Liver (tissue), 9 donors: ENCODE results near the gene TMEM145. TPM values are rescaled to one million over a fixed set of nuclear protein-coding genes. Genes with fewer than 3 reads are reported as not detected.

Experiments
- DNase-seq: peaks from one replicate; pipeline ENCODE4 v3.0.0-alpha.2; 2017; ENCODE audit warnings: low spot score
- H3K27ac ChIP-seq, 2 donors: one replicate each; pipeline ENCODE4 v1.7.0; 2013; ENCODE audit warnings: inconsistent platforms in 2 of 2, low read length in 2 of 2, control low read depth in 1 of 2, low read depth in 1 of 2, mild to moderate bottlenecking in 1 of 2
- H3K27me3 ChIP-seq, 4 donors: one replicate each; pipeline versions ENCODE4 v1.6.1 to v1.7.0; 2013; ENCODE audit warnings: low read length in 3 of 4, inconsistent platforms in 1 of 4, mild to moderate bottlenecking in 1 of 4, moderate library complexity in 1 of 4; ENCODE audit not compliant: control insufficient read depth in 4 of 4, insufficient read depth in 4 of 4
- H3K36me3 ChIP-seq, 4 donors: one replicate each; pipeline versions ENCODE4 v1.6.1 to v1.7.0; 2013; ENCODE audit warnings: low read length in 3 of 4, mild to moderate bottlenecking in 3 of 4, low read depth in 1 of 4, moderate library complexity in 1 of 4; ENCODE audit not compliant: control insufficient read depth in 4 of 4, insufficient read depth in 3 of 4
- H3K4me1 ChIP-seq, 4 donors: one replicate each; pipeline versions ENCODE4 v1.6.1 to v1.7.0; 2013; ENCODE audit warnings: low read length in 3 of 4, mild to moderate bottlenecking in 3 of 4, moderate library complexity in 1 of 4; ENCODE audit not compliant: control insufficient read depth in 4 of 4, insufficient read depth in 4 of 4
- H3K4me3 ChIP-seq, 3 donors: one replicate each; pipeline versions ENCODE4 v1.6.1 to v1.7.0; 2013; ENCODE audit warnings: low read length in 3 of 3, control low read depth in 1 of 3, low read depth in 1 of 3, mild to moderate bottlenecking in 1 of 3
- H3K9ac ChIP-seq, 2 donors: one replicate each; pipeline ENCODE4 v1.7.0; 2013; ENCODE audit warnings: low read length in 2 of 2, mild to moderate bottlenecking in 2 of 2, moderate library complexity in 2 of 2, control low read depth in 1 of 2, low read depth in 1 of 2
- H3K9me3 ChIP-seq, 4 donors: one replicate each; pipeline versions ENCODE4 v1.6.1 to v1.7.0; 2013; ENCODE audit warnings: low read length in 3 of 4; ENCODE audit not compliant: control insufficient read depth in 4 of 4
- ATF3 ChIP-seq: IDR thresholded peaks from 2 replicates; pipeline ENCODE4 v1.6.1; 2016; ENCODE audit warnings: antibody characterized with exemption
- CTCF ChIP-seq: fragments of 150-350 bp; IDR thresholded peaks from 2 replicates; pipeline ENCODE4 v1.5.1; 2017; ENCODE audit warnings: improper control_type of control experiment, low read depth, low read length; ENCODE audit not compliant: missing input control
- EGR1 ChIP-seq, 2 donors: IDR thresholded peaks; 2 replicates each; pipeline ENCODE4 v1.6.1; 2016 to 2018; ENCODE audit warnings: antibody characterized with exemption in 2 of 2, low read depth in 2 of 2
- FOXA1 ChIP-seq: IDR thresholded peaks from 2 replicates; pipeline ENCODE4 v1.6.1; 2016; ENCODE audit warnings: antibody characterized with exemption
- FOXA2 ChIP-seq: IDR thresholded peaks from 2 replicates; pipeline ENCODE4 v1.6.1; 2016; ENCODE audit warnings: antibody characterized with exemption
- GABPA ChIP-seq, 2 donors: IDR thresholded peaks in 1 of 2; conservative IDR thresholded peaks in 1 of 2; 2 replicates each; pipeline ENCODE4 v1.6.1; 2016; ENCODE audit warnings: antibody characterized with exemption in 2 of 2, mild to moderate bottlenecking in 1 of 2, moderate library complexity in 1 of 2
- HNF4A ChIP-seq, 2 donors: conservative IDR thresholded peaks; 2 replicates each; pipeline ENCODE4 v1.6.1; 2016; ENCODE audit warnings: antibody characterized with exemption in 2 of 2, mild to moderate bottlenecking in 2 of 2
- HNF4G ChIP-seq: IDR thresholded peaks from 2 replicates; pipeline ENCODE4 v1.6.1; 2016; ENCODE audit warnings: antibody characterized with exemption
- JUND ChIP-seq, 2 donors: IDR thresholded peaks; 2 replicates each; pipeline ENCODE4 v1.6.1; 2016; ENCODE audit warnings: antibody characterized with exemption in 2 of 2
- MAX ChIP-seq: IDR thresholded peaks from 2 replicates; pipeline ENCODE4 v1.6.1; 2016; ENCODE audit warnings: antibody characterized with exemption
- NR2F2 ChIP-seq: IDR thresholded peaks from 2 replicates; pipeline ENCODE4 v1.6.1; 2016; ENCODE audit warnings: antibody characterized with exemption
- RAD21 ChIP-seq, 2 donors: IDR thresholded peaks; 2 replicates each; pipeline ENCODE4 v1.6.1; 2016; ENCODE audit warnings: antibody characterized with exemption in 2 of 2, mild to moderate bottlenecking in 2 of 2
- RXRA ChIP-seq, 2 donors: IDR thresholded peaks; 2 replicates each; pipeline ENCODE4 v1.6.1; 2017 to 2018; ENCODE audit warnings: antibody characterized with exemption in 2 of 2, mild to moderate bottlenecking in 1 of 2
- SP1 ChIP-seq: IDR thresholded peaks from 2 replicates; pipeline ENCODE4 v1.6.1; 2018; ENCODE audit warnings: antibody characterized with exemption, mild to moderate bottlenecking
- TAF1 ChIP-seq: conservative IDR thresholded peaks from 2 replicates; pipeline ENCODE4 v1.6.1; 2016; ENCODE audit warnings: antibody characterized with exemption, mild to moderate bottlenecking
- YY1 ChIP-seq: IDR thresholded peaks from 2 replicates; pipeline ENCODE4 v1.6.1; 2016; ENCODE audit warnings: antibody characterized with exemption, mild to moderate bottlenecking
- ZBTB33 ChIP-seq: IDR thresholded peaks from 2 replicates; pipeline ENCODE4 v1.6.1; 2016; ENCODE audit warnings: antibody characterized with exemption
- WGBS: extraction: QIAGEN DNeasy Blood & Tissue Kit; methylation state at CpG from one replicate; pipeline ENCODE4 v1.1.7; 2013; 5-methylcytosine and 5-hydroxymethylcytosine counted together
- polyA plus RNA-seq, 2 donors: library from polyadenylated mRNA; stranded (reverse) in 1 of 2; unstranded in 1 of 2; fragments of 200-250 nt in 1 of 2; fragments of >200 nt in 1 of 2; fragmentation: Nextera tagmentation in 1 of 2; extraction: Ambion mirVana in 1 of 2; gene quantifications; one replicate each; pipeline versions ENCODE4 v1.2.1 to v1.2.3, GENCODE V29; 2013 to 2015
- total RNA-seq, 2 donors: library from RNA; depleted of rRNA; stranded (reverse); fragments of >200 nt; gene quantifications; one replicate each; pipeline ENCODE4 v1.2.3, GENCODE V29; 2014
- donor health status: healthy.
- donor health status: healthy.
- donor health status: healthy.
- donor health status: healthy.
- donor health status: healthy.

TMEM145 gene
- total and polyA plus RNA-seq, 4 donors = 0.02 to 0.08 TPM; not detected in 2

- Histone ChIP-seq H3K4me1 (peaks cover 10 to 30% (median 20%) of the 10 kb centered on the region in 4 donors), H3K9me3 (no peaks in the 10 kb centered on the region), H3K36me3 (no peaks in the 10 kb centered on the region), H3K27ac (no peak overlapping the region), H3K27me3 (no peaks in the 10 kb centered on the region), H3K9ac (no peak overlapping the region), H3K4me3 (no peak overlapping the region)
- 92% methylated on average over 5 of the region's 5 CpGs for WGBS
- DNase-seq = no peak
- TF ChIP-seq ATF3 (no peak), RXRA (IDR thresholded peaks at IDR 0.05) (no peak), FOXA2 (no peak), EGR1 (IDR thresholded peaks at IDR 0.05; ENCODE audit: low read depth in 2 of 2) (no peak), MAX (no peak), ZBTB33 (no peak), YY1 (no peak), SP1 (no peak), HNF4A (conservative IDR thresholded peaks at IDR 0.05) (no peak), RAD21 (IDR thresholded peaks at IDR 0.05) (no peak), HNF4G (no peak), CTCF (no peak), TAF1 (no peak), GABPA (IDR thresholded peaks at IDR 0.05 in 1 of 2, conservative IDR thresholded peaks at IDR 0.05 in 1 of 2) (no peak), NR2F2 (no peak), JUND (IDR thresholded peaks at IDR 0.05) (no peak), FOXA1 (no peak)
These were observed 14.3 kb downstream of the TMEM145 start for GRCh38 chr19:42327381-42327780.

- H3K9ac ChIP-seq = no peak overlapping the region
- WGBS = 63% methylated on average over 1 of the region's 1 CpG
- H3K27me3 ChIP-seq = no peaks in the 10 kb centered on the region
- H3K4me1 ChIP-seq = peaks cover 10 to 30% (median 20%) of the 10 kb centered on the region in 4 donors
- no peak for DNase-seq
- no peak for TF ChIP-seq HNF4A (conservative IDR thresholded peaks at IDR 0.05)
- TF ChIP-seq CTCF = no peak
- TF ChIP-seq EGR1 (IDR thresholded peaks at IDR 0.05; ENCODE audit: low read depth in 2 of 2) = no peak
- no peak for TF ChIP-seq SP1
- TF ChIP-seq GABPA (IDR thresholded peaks at IDR 0.05 in 1 of 2, conservative IDR thresholded peaks at IDR 0.05 in 1 of 2) = no peak
- no peak for TF ChIP-seq ZBTB33
- no peak for TF ChIP-seq JUND (IDR thresholded peaks at IDR 0.05)
- TF ChIP-seq RAD21 (IDR thresholded peaks at IDR 0.05) = no peak
- no peak for TF ChIP-seq MAX
- no peak for TF ChIP-seq TAF1
- no peak for TF ChIP-seq RXRA (IDR thresholded peaks at IDR 0.05)
- TF ChIP-seq FOXA1 = no peak
- TF ChIP-seq YY1 = no peak
- no peak for TF ChIP-seq FOXA2
- no peak for TF ChIP-seq HNF4G
- H3K36me3 ChIP-seq = no peaks in the 10 kb centered on the region
- H3K4me3 ChIP-seq = no peak overlapping the region
- no peaks in the 10 kb centered on the region for H3K9me3 ChIP-seq
- H3K27ac ChIP-seq = no peak overlapping the region
These were observed 15.0 kb downstream of the TMEM145 start for GRCh38 chr19:42328106-42328505.
